ENCODE measurements around the gene PLEKHM2.
"Not testable (repeated sequence)": the region's sequence is repeated elsewhere in the genome, so short reads cannot be mapped to it uniquely, and the experiment has no call there.

PLEKHM2 gene, protein sequence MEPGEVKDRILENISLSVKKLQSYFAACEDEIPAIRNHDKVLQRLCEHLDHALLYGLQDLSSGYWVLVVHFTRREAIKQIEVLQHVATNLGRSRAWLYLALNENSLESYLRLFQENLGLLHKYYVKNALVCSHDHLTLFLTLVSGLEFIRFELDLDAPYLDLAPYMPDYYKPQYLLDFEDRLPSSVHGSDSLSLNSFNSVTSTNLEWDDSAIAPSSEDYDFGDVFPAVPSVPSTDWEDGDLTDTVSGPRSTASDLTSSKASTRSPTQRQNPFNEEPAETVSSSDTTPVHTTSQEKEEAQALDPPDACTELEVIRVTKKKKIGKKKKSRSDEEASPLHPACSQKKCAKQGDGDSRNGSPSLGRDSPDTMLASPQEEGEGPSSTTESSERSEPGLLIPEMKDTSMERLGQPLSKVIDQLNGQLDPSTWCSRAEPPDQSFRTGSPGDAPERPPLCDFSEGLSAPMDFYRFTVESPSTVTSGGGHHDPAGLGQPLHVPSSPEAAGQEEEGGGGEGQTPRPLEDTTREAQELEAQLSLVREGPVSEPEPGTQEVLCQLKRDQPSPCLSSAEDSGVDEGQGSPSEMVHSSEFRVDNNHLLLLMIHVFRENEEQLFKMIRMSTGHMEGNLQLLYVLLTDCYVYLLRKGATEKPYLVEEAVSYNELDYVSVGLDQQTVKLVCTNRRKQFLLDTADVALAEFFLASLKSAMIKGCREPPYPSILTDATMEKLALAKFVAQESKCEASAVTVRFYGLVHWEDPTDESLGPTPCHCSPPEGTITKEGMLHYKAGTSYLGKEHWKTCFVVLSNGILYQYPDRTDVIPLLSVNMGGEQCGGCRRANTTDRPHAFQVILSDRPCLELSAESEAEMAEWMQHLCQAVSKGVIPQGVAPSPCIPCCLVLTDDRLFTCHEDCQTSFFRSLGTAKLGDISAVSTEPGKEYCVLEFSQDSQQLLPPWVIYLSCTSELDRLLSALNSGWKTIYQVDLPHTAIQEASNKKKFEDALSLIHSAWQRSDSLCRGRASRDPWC

GRCh38 chr1:15684042-15684461, at the start of gene PLEKHM2:
Gene PLEKHM2, plus strand, starts transcription at chr1:15684320. Its CDS starts 239 bp downstream, at chr1:15684559.
- peak in 1 of 2 experiments; percentile 11 for DNase-seq (ENCODE audit: low read depth in 2 of 2)

DNA sequence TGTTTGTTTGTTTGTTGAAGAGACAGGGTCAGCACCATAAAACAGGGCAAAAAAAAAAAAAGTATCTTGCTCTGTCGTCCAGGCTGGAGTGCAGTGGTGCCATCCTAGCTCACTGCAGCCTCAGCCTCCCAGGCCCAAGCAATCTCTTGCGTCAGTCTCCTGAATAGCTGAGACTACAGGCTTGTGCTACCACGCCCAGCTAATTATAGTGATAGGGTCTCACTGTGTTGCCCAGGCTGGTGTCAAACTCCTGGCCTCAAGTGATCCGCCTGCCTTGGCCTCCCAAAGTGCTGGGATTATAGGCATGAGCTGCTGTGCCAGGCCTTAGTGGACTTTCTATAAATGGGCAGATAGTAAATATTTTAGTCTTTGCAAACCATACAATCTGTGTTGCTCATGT, 47.7 kb upstream of the PLEKHM2 start:
- DNase-seq (ENCODE audit: low read depth in 2 of 2) = no peak

DNA sequence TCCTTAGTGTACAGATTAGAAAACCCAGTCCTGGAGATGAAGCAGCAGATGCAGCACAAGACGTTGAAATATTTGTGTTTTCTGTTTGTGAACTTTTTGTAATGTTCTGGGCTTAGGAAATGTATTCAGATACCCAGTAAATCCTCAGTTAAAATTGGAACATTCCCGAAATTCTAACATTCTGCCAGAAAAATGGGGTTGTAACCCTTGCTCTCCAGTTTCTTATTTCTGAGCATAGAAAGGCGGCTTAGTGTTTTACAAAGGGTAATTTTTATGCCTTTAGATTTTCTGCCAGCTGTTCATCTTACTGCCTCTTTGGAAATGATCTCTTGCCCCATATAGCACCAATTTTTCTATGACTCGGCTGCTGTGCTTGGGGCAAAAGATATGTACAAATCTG, 46.3 kb upstream of the PLEKHM2 start:
- DNase-seq (ENCODE audit: low read depth in 2 of 2) = no peak

DNA sequence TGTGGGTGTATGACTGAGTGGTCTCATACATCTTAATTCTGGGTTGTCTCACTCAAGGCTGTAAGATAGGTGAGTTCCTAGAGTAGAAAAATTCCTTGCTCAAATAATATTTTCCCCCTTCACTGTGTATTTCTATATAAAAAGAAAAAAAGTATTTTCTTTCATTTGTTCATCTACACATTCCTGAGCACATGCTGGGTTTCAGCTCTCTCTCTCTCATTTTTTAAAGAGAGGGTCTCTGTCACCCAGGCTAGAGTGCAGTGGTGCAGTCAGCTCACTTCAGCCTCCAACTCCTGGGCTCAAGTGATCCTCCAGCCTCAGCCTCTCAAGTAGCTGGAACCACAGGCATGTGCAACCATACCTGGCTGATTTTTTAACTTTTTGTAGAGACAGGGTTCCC, 44.9 kb upstream of the PLEKHM2 start:
- DNase-seq (ENCODE audit: low read depth in 2 of 2) = no peak

DNA sequence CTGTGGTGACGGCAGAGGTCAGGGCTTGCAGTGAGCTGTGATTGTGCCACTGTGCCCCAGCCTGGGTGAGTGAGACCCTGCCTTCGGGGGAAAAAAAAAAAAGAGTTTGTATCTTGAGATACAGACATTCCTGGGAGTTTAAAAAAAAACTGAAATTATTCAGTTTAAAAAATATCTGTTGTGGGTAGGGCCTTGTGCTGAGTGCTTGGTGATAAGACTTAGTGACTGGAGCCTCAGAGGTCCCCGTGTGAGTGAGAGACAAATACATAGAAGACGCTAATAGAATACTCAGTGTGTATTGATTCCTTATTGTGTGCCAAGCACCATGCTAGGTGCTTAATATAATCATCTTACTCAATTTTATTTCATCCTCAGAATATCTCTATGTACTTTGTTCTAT, 44.2 kb upstream of the PLEKHM2 start:
- no peak for DNase-seq (ENCODE audit: low read depth in 2 of 2)

- DNase-seq (ENCODE audit: low read depth in 2 of 2) = no peak
These were observed 43.5 kb upstream of the PLEKHM2 start for GRCh38 chr1:15640667-15641066.

- no peak for DNase-seq (ENCODE audit: low read depth in 2 of 2)
These were observed 34.2 kb upstream of the PLEKHM2 start for GRCh38 chr1:15649937-15650336.

GRCh38 chr1:15650433-15650832, 33.7 kb upstream of the PLEKHM2 start:
- no peak for DNase-seq (ENCODE audit: low read depth in 2 of 2)

GRCh38 chr1:15652130-15652529, 32.0 kb upstream of the PLEKHM2 start:
- DNase-seq (ENCODE audit: low read depth in 2 of 2) = not testable (repeated sequence)

DNA sequence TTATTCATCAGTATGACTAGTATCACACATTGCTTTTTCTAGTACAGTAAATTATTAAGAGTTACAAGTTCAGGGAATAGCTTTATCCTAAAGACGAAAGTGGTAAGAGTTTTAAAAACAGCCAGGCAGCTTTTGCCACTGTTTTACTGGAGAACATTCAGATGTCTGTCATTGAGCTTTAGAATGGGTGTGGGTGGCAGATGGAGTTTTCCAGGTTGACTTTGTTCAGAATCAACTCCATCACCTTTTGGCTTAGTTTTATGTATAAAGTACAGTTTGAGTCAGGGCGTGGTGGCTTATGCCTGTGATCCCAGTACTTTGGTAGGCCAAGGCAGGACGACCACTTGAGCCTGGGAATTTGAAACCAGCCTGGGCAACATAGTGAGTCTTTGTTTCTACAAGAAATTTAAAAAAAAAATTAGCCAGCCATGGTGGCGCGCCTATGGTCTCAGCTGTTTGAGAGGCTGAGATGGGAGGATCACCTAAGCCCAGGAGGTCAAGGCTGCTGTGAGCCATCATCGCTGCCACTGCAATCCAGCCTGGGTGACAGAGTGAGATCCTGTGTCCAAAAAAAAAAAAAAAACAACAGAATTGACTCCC, 29.9 kb upstream of the PLEKHM2 start:
- no peak for DNase-seq (ENCODE audit: low read depth in 2 of 2)

- DNase-seq (ENCODE audit: low read depth in 2 of 2) = no peak
These were observed 27.7 kb upstream of the PLEKHM2 start for GRCh38 chr1:15656464-15656863.

GRCh38 chr1:15657021-15657420, 27.1 kb upstream of the PLEKHM2 start:
- no peak for DNase-seq (ENCODE audit: low read depth in 2 of 2)

- DNase-seq (ENCODE audit: low read depth in 2 of 2) = no peak
These were observed 24.0 kb upstream of the PLEKHM2 start for GRCh38 chr1:15660151-15660550.

DNA sequence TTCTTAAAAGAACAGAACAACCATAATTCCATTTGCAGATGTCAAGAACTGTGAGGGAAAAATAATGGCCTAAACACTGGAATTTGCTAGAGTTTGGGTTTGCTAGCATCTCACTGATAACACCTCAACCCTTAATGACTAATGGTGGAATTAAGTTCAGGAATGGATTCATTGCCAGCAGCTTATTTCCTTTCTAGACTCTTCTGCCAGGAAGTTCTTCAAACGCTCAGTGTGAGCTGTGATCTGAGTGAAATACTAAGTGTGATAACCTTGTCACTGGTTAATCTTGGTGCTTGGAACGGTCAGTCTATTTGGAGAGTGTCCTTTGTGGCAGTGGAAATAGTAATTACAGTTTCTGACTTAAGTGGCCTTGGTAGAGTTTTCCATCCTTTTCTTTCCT, 21.6 kb upstream of the PLEKHM2 start:
- DNase-seq (ENCODE audit: low read depth in 2 of 2) = no peak

DNA sequence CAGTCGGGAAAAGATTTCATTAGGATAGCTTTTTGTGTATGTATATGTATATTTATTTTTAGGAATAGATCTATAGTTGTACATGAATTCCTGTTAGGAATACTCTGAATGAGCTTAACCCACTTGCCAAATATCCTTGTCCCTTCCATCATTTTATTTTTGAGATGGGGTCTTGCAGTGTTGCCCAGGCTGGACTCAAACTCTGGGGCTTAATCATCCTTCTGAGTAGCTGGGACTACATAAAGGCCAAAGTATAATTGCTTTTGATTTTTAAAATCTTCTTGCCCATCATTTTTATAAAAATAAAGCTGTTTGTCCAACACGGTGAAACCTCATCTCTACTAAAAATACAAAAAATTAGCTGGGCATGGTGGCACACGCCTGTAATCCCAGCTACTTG, 20.2 kb upstream of the PLEKHM2 start:
- DNase-seq (ENCODE audit: low read depth in 2 of 2) = no peak

DNA sequence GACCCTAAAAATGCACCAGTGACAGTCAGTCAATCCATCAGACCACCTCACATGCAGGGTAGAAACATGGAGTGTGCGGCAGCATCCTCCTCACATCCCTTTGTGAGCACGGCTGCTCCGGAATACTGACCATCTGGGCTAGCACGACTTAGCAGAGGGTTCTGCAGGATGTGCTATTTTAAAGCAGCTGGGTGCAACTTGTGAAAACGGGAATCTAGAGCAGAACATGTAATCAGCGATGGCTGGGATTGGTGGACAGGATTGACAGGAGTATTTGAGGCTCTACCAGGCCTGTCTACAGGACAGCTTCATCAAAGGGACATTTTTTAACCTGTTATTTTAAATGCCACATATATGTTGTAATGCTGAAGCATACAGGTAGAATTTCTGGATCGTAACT, 16.8 kb upstream of the PLEKHM2 start:
- no peak for DNase-seq (ENCODE audit: low read depth in 2 of 2)

- DNase-seq (ENCODE audit: low read depth in 2 of 2) = no peak
These were observed 15.9 kb upstream of the PLEKHM2 start for GRCh38 chr1:15668089-15668754.

- no peak for DNase-seq (ENCODE audit: low read depth in 2 of 2)
These were observed 15.0 kb upstream of the PLEKHM2 start for GRCh38 chr1:15669074-15669473.

DNA sequence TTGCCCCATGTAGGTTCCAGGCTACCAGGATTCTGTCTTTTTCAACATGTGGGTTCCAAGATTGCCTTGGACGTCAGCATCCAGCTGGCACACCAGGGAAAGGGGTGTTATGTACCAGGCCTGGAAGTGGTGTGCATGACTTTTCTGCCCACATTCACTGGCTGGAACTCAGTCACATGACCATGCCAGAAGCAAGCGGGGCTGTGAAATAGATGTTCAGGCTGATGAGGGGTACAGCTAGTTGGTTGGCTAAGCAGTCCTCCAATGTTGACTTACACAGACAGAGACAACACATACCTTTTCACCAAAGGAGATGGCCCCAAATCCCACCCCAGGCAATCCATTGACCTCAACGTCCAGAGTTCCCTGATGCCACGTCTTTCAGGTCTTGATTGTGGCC, 14.3 kb upstream of the PLEKHM2 start:
- DNase-seq (ENCODE audit: low read depth in 2 of 2) = no peak

- DNase-seq (ENCODE audit: low read depth in 2 of 2) = no peak
These were observed 12.7 kb upstream of the PLEKHM2 start for GRCh38 chr1:15671430-15671829.

- no peak for DNase-seq (ENCODE audit: low read depth in 2 of 2)
These were observed 9.5 kb upstream of the PLEKHM2 start for GRCh38 chr1:15674386-15675159.

Measured in stimulated activated CD4-positive, alpha-beta T cell treated with anti-CD3 and anti-CD28 coated beads, Interleukin-12 subunit alpha, Interleukin-12 subunit beta, amount 100 ng/mL, for 24 hours (primary cell).